CD14-positive monocyte (primary cell): Measurements from ENCODE around the gene CCDC138. TPM values are rescaled to one million over a fixed set of nuclear protein-coding genes. Genes with fewer than 3 reads are reported as not detected.

Source experiments
- DNase-seq, 3 donors: peaks; one replicate each; pipeline ENCODE4 v3.0.0-alpha.2; 2011 to 2022
- H2AFZ ChIP-seq: 2 replicates; pipeline ENCODE4 v1.6.0; 2012; ENCODE audit warnings: mild to moderate bottlenecking, low read depth, low read length, inconsistent platforms; ENCODE audit not compliant: insufficient read depth, poor library complexity, severe bottlenecking
- H3K27ac ChIP-seq, 2 donors: 1 replicate in 1 of 2; 2 replicates in 1 of 2; pipeline ENCODE4 v1.5.1; 2012 to 2013; ENCODE audit warnings: low read length in 2 of 2, control low read depth in 1 of 2, inconsistent platforms in 1 of 2, low read depth in 1 of 2, mild to moderate bottlenecking in 1 of 2
- H3K27me3 ChIP-seq, 2 donors: one replicate each; pipeline versions ENCODE4 v1.6.0 to v1.6.1; 2011 to 2013; ENCODE audit warnings: low read length in 2 of 2; ENCODE audit not compliant: control insufficient read depth in 2 of 2, insufficient read depth in 2 of 2
- H3K36me3 ChIP-seq, 2 donors: replicated peaks in 1 of 2; 1 replicate in 1 of 2; 2 replicates in 1 of 2; pipeline versions ENCODE4 v1.5.1 to v1.6.1; 2012 to 2013; ENCODE audit warnings: low read length in 2 of 2, control low read depth in 1 of 2, inconsistent platforms in 1 of 2, mild to moderate bottlenecking in 1 of 2; ENCODE audit not compliant: insufficient read depth in 2 of 2, control insufficient read depth in 1 of 2
- H3K4me1 ChIP-seq, 2 donors: 1 replicate in 1 of 2; 2 replicates in 1 of 2; pipeline versions ENCODE4 v1.5.1 to v1.6.1; 2012 to 2013; ENCODE audit warnings: low read length in 2 of 2, control low read depth in 1 of 2, inconsistent platforms in 1 of 2, mild to moderate bottlenecking in 1 of 2, moderate library complexity in 1 of 2; ENCODE audit not compliant: insufficient read depth in 2 of 2, control insufficient read depth in 1 of 2
- H3K4me2 ChIP-seq: replicated peaks from 2 replicates; pipeline ENCODE3; 2012; ENCODE audit warnings: low read length, moderate library complexity, mild to moderate bottlenecking; ENCODE audit not compliant: poor library complexity, severe bottlenecking; ENCODE audit errors: extremely low read depth
- H3K4me3 ChIP-seq, 3 experiments: fragments of 200-600 bp in 1 of 3; sonication (generic) in 1 of 3; replicated peaks in 1 of 3; 1 replicate in 2 of 3; 2 replicates in 1 of 3; pipeline ENCODE4 v1.5.1; 2011 to 2013; ENCODE audit warnings: low read length in 3 of 3, mild to moderate bottlenecking in 3 of 3, control low read depth in 2 of 3, low read depth in 2 of 3, inconsistent platforms in 1 of 3, moderate library complexity in 1 of 3
- H3K79me2 ChIP-seq: 2 replicates; pipeline ENCODE4 v1.6.0; 2012; ENCODE audit warnings: mild to moderate bottlenecking, control low read depth, inconsistent platforms, low read length, moderate library complexity; ENCODE audit not compliant: insufficient read depth
- H3K9ac ChIP-seq: 2 replicates; pipeline ENCODE4 v1.6.0; 2017; ENCODE audit warnings: low read length, mild to moderate bottlenecking; ENCODE audit not compliant: insufficient read depth, poor library complexity, severe bottlenecking
- H3K9me3 ChIP-seq, 2 donors: replicated peaks in 1 of 2; 1 replicate in 1 of 2; 2 replicates in 1 of 2; pipeline versions ENCODE4 v1.5.1 to v1.6.1; 2012 to 2013; ENCODE audit warnings: low read length in 2 of 2, control low read depth in 1 of 2; ENCODE audit not compliant: control insufficient read depth in 1 of 2, insufficient read depth in 1 of 2
- H4K20me1 ChIP-seq: 2 replicates; pipeline ENCODE4 v1.6.0; 2012; ENCODE audit warnings: mild to moderate bottlenecking, low read length, control low read depth, moderate library complexity; ENCODE audit not compliant: insufficient read depth
- H3K27ac Mint-ChIP-seq, 7 donors: one replicate each; pipeline ENCODE4 v1.8.0; 2020; ENCODE audit warnings: mild to moderate bottlenecking in 7 of 7, mixed read lengths in 7 of 7, moderate library complexity in 6 of 7, inconsistent platforms in 2 of 7
- H3K27me3 Mint-ChIP-seq, 3 donors: one replicate each; pipeline ENCODE4 v1.8.0; 2021 to 2022; ENCODE audit warnings: low read depth in 3 of 3, mild to moderate bottlenecking in 3 of 3, mixed read lengths in 3 of 3, moderate library complexity in 3 of 3, inconsistent platforms in 1 of 3
- H3K36me3 Mint-ChIP-seq, 2 donors: one replicate each; pipeline ENCODE4 v1.8.0; 2020; ENCODE audit warnings: mixed read lengths in 2 of 2, inconsistent platforms in 1 of 2, mild to moderate bottlenecking in 1 of 2
- H3K4me1 Mint-ChIP-seq: one replicate; pipeline ENCODE4 v1.8.0; 2020; ENCODE audit warnings: mild to moderate bottlenecking, mixed read lengths
- H3K4me3 Mint-ChIP-seq, 2 donors: one replicate each; pipeline ENCODE4 v1.8.0; 2020; ENCODE audit warnings: mild to moderate bottlenecking in 2 of 2, mixed read lengths in 2 of 2, moderate library complexity in 1 of 2
- H3K9me3 Mint-ChIP-seq, 7 donors: one replicate each; pipeline ENCODE4 v1.8.0; 2020 to 2022; ENCODE audit warnings: mixed read lengths in 7 of 7, mild to moderate bottlenecking in 6 of 7, moderate library complexity in 6 of 7, inconsistent platforms in 2 of 7
- WGBS: methylation state at CpG from one replicate; pipeline ENCODE4 v1.1.5; 2013; ENCODE audit warnings: missing lambda C conversion rate; ENCODE audit not compliant: insufficient coverage; 5-methylcytosine and 5-hydroxymethylcytosine counted together
- intact Hi-C, 2 donors: fragments of 100-400 bp; cut with micrococcal nuclease; formaldehyde crosslinking; loops; one replicate each; pipeline versions ENCODE4 v1.15.0 to v1.15.1; 2023
- polyA plus RNA-seq, 3 donors: library from polyadenylated mRNA; depleted of rRNA in 1 of 3; unstranded in 2 of 3; stranded (reverse) in 1 of 3; fragments of 300-500 nt in 2 of 3; fragments of >200 nt in 1 of 3; fragmentation: Illumina TruSeq in 2 of 3; gene quantifications; 1 replicate in 2 of 3; 2 replicates in 1 of 3; pipeline ENCODE4 v1.2.3, GENCODE V29; 2012 to 2021
- TF ChIP-seq, protein P1 (sequence below): fragments of 200-600 bp; IDR thresholded peaks from one replicate; pipeline ENCODE4 v1.8.0; 2022; ENCODE audit warnings: antibody characterized with exemption, mild to moderate bottlenecking

Gene CCDC138
- polyA plus RNA-seq, 3 donors: 0.54 to 0.72 (median 0.67) TPM

- whole genome bisulfite sequencing: 100% methylated on average over 2 of the region's 5 CpGs
These were observed 37.9 kb downstream of the CCDC138 start for GRCh38 chr2:108824316-108825070.

DNA sequence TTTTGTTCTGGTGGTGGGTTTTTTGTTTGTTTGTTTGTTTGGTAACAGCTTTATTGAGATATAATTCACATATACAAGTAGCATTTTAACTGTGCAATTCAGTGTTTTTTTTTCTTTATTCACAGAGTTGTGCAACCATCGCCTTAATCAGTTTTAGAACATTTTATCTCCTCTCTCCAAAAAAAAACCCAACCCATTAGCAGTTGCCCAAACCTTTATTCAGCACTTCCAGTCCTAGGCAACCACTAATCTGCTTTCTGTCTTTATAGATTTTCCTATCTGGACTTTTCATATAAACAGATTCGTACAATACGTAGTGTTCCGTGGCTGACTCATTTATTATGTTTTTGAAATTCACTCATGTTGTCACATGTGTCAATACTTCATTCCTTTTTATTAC is 38.7 kb downstream of the CCDC138 start:
- H3K4me1 Mint-ChIP-seq: no peaks in the 10 kb centered on the region
- Histone ChIP-seq H3K4me3 (no peak overlapping the region), H3K27me3 (no peaks in the 10 kb centered on the region), H3K79me2 (no peaks in the 10 kb centered on the region), H3K36me3 (peaks cover 0 to 4% of the 10 kb centered on the region in 2 donors), H3K9ac (no peak overlapping the region), H3K4me2 (no peak overlapping the region), H2AFZ (no peak overlapping the region), H3K27ac (no peak overlapping the region), H3K9me3 (peaks cover 4 to 5% of the 10 kb centered on the region in 2 donors), H4K20me1 (no peaks in the 10 kb centered on the region), H3K4me1 (no peaks in the 10 kb centered on the region)
- H3K27ac Mint-ChIP-seq: no peak overlapping the region
- TF ChIP-seq, protein P1, sequence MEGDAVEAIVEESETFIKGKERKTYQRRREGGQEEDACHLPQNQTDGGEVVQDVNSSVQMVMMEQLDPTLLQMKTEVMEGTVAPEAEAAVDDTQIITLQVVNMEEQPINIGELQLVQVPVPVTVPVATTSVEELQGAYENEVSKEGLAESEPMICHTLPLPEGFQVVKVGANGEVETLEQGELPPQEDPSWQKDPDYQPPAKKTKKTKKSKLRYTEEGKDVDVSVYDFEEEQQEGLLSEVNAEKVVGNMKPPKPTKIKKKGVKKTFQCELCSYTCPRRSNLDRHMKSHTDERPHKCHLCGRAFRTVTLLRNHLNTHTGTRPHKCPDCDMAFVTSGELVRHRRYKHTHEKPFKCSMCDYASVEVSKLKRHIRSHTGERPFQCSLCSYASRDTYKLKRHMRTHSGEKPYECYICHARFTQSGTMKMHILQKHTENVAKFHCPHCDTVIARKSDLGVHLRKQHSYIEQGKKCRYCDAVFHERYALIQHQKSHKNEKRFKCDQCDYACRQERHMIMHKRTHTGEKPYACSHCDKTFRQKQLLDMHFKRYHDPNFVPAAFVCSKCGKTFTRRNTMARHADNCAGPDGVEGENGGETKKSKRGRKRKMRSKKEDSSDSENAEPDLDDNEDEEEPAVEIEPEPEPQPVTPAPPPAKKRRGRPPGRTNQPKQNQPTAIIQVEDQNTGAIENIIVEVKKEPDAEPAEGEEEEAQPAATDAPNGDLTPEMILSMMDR: no peak
- no CpG with 5 or more reads among the region's 4 CpGs for WGBS
- DNase-seq: no peak
- peaks cover 3 to 8% of the 10 kb centered on the region in 2 donors for H3K36me3 Mint-ChIP-seq
- no peak overlapping the region for H3K4me3 Mint-ChIP-seq
- H3K27me3 Mint-ChIP-seq: no peaks in the 10 kb centered on the region
- intact Hi-C loops: no loop called here
- H3K9me3 Mint-ChIP-seq: peaks cover under 1 to 10% (median 3%) of the 10 kb centered on the region in 7 donors

More at GRCh38 chr2:108824316-108825070, 37.9 kb downstream of the CCDC138 start:
- Histone ChIP-seq H2AFZ (no peak overlapping the region), H3K4me2 (no peak overlapping the region), H3K79me2 (no peaks in the 10 kb centered on the region), H3K4me1 (no peaks in the 10 kb centered on the region), H3K9me3 (peaks cover 8 to 12% of the 10 kb centered on the region in 2 donors), H3K9ac (no peak overlapping the region), H3K27me3 (no peaks in the 10 kb centered on the region), H3K4me3 (no peak overlapping the region), H4K20me1 (no peaks in the 10 kb centered on the region), H3K27ac (no peak overlapping the region), H3K36me3 (peaks cover 0 to 12% of the 10 kb centered on the region in 2 donors)
- H3K4me3 Mint-ChIP-seq: no peak overlapping the region
- DNase-seq: no peak
- peaks cover 7 to 17% (median 11%) of the 10 kb centered on the region in 7 donors for H3K9me3 Mint-ChIP-seq
- intact Hi-C loops: no loop called here
- H3K4me1 Mint-ChIP-seq: no peaks in the 10 kb centered on the region
- H3K27me3 Mint-ChIP-seq: no peaks in the 10 kb centered on the region
- no peak overlapping the region for H3K27ac Mint-ChIP-seq
- TF ChIP-seq, protein P1: no peak
- H3K36me3 Mint-ChIP-seq: peaks cover 9 to 16% of the 10 kb centered on the region in 2 donors
